Naive thymus-derived CD8-positive, alpha-beta T cell (primary cell): ENCODE results near the gene C4orf50. TPM values are rescaled to one million over a fixed set of nuclear protein-coding genes. Genes with fewer than 3 reads are reported as not detected.

ENCODE experiments used
- ATAC-seq, 2 donors: fragments of 150-1000 bp; cut with Tn5 transposase in 1 of 2; sonication (Bioruptor Pico), chemical (Tn5 transposase) in 1 of 2; 1 replicate in 1 of 2; 2 replicates in 1 of 2; pipeline ENCODE4 v1.10.0; 2021; ENCODE audit warnings: mild to moderate bottlenecking in 2 of 2, moderate library complexity in 2 of 2
- POLR2A ChIA-PET: fragments of 350-600 bp; sonication (Branson Sonifier 250); formaldehyde crosslinking; loops from one replicate; lab custom pipeline; 2021; ENCODE audit warnings: antibody characterized with exemption; lab: Charles Lee
- DNase-seq, 10 donors: peaks; one replicate each; pipeline versions ENCODE4 v3.0.0 to v3.0.0-alpha.2; 2020 to 2022
- H3K27ac Mint-ChIP-seq, 10 donors: one replicate each; pipeline ENCODE4 v1.8.0; 2020 to 2022; ENCODE audit warnings: mild to moderate bottlenecking in 10 of 10, mixed read lengths in 10 of 10, moderate library complexity in 4 of 10, inconsistent platforms in 1 of 10
- H3K27me3 Mint-ChIP-seq, 5 donors: one replicate each; pipeline ENCODE4 v1.8.0; 2021 to 2022; ENCODE audit warnings: mixed read lengths in 5 of 5
- H3K36me3 Mint-ChIP-seq, 3 donors: one replicate each; pipeline ENCODE4 v1.8.0; 2020 to 2022; ENCODE audit warnings: mixed read lengths in 3 of 3, mild to moderate bottlenecking in 2 of 3, inconsistent platforms in 1 of 3
- H3K4me1 Mint-ChIP-seq, 4 donors: one replicate each; pipeline ENCODE4 v1.8.0; 2021 to 2022; ENCODE audit warnings: mixed read lengths in 4 of 4
- H3K4me3 Mint-ChIP-seq, 10 donors: one replicate each; pipeline ENCODE4 v1.8.0; 2020 to 2022; ENCODE audit warnings: mild to moderate bottlenecking in 10 of 10, mixed read lengths in 10 of 10, moderate library complexity in 6 of 10, inconsistent platforms in 1 of 10
- H3K9me3 Mint-ChIP-seq, 9 donors: one replicate each; pipeline ENCODE4 v1.8.0; 2020 to 2022; ENCODE audit warnings: mixed read lengths in 9 of 9, mild to moderate bottlenecking in 3 of 9, inconsistent platforms in 1 of 9, moderate library complexity in 1 of 9
- polyA plus RNA-seq, 3 donors: library from polyadenylated mRNA; unstranded; fragments of 300-500 nt; fragmentation: Illumina TruSeq; gene quantifications; one replicate each; pipeline ENCODE4 v1.2.3, GENCODE V29; 2021
- total RNA-seq, 8 experiments: library from RNA in 2 of 8; stranded (reverse) in 2 of 8; gene quantifications; one replicate each; pipeline ENCODE4 v1.2.3 and lab custom pipeline; 2021 to 2026

C4orf50 gene
- total and polyA plus RNA-seq, 5 experiments from 2014 or later = not detected

DNA sequence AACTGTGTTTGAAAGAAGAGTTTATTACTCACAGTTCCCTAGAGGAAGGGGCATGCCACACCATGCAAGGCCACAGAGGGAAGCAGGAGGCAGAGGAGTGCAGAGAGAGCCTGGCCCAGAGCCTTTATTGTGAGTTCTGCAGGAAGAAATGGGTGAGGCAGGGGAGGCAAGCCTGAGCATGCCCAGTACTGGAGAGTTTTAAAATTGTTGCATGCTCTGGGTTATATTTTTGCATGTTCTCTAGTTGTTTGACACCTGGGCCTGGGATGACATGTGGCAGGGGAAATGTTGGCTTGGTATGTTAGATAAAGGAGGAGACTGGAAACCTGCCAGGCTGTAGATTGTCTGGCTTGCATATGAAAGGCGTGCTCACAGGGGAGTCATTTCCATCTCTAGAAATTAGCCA, 105.6 kb downstream of the C4orf50 start:
- POLR2A ChIA-PET = no interaction called here
- peaks cover 2 to 33% (median 28%) of the 10 kb centered on the region in 9 donors for H3K9me3 Mint-ChIP-seq
- DNase-seq (no peak), ATAC-seq (no peak)
- no peak overlapping the region for H3K4me3 Mint-ChIP-seq
- no peak overlapping the region for H3K27ac Mint-ChIP-seq
- H3K36me3 Mint-ChIP-seq = peaks cover 0 to 14% (median 2%) of the 10 kb centered on the region in 3 donors
- peaks cover 0 to 3% (median 0%) of the 10 kb centered on the region in 4 donors for H3K4me1 Mint-ChIP-seq
- peaks cover 0 to 20% (median 7%) of the 10 kb centered on the region in 5 donors for H3K27me3 Mint-ChIP-seq

DNA sequence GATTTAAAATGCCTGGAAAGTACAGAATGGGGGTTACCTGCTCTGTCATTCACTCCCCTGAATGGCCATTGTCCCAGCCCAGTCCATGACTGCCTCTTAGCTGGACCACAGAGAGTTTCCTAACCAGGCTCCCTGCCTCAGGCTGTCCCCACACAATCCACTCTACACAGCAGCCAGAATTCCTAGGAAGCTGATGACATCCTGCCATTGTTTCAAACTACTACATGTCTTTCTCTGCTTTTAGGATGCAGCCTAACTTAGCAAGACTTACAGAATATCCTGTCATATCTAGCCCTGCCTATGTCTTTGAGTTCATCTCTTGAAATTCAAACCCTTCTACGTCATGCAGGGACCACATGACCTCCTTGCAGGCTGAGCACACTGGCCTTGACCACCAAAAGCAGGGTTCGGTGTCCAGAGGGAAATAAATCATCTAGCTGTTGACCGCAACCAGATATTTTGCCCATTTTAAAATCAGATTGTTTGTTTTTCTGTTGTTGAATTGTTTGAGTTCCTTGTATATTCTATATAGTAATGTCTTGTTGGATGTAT, 109.3 kb downstream of the C4orf50 start:
- Mint-ChIP-seq H3K27ac (no peak overlapping the region), H3K9me3 (peaks cover 2 to 41% (median 27%) of the 10 kb centered on the region in 9 donors), H3K27me3 (peaks cover 9 to 37% (median 27%) of the 10 kb centered on the region in 5 donors), H3K36me3 (peaks cover 0 to 19% (median 2%) of the 10 kb centered on the region in 3 donors), H3K4me3 (no peak overlapping the region), H3K4me1 (no peaks in the 10 kb centered on the region)
- POLR2A ChIA-PET = no interaction called here
- no peak for DNase-seq
- ATAC-seq = no peak

DNA sequence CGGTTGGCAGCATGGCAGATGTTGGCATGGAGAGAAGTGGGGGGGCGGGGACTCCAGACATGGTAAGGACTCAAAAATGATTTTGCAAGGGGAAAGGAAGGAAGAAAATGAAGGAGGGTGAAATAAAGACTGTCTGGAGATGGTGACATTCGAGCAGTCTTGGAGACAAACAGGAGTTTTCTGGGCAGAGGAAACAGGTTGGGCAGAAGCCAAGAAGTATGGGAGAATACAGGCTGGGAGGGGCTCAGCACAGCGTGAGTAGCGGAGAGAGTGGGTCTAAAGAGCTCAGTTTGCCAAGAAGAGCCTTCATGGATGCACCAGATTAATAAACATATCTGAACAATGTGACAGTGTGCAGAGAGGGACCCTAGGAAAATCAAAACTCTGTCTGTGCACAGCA, 112.0 kb downstream of the C4orf50 start:
- H3K4me1 Mint-ChIP-seq = no peaks in the 10 kb centered on the region
- peaks cover 0 to 18% (median 0%) of the 10 kb centered on the region in 3 donors for H3K36me3 Mint-ChIP-seq
- ATAC-seq (no peak), DNase-seq (no peak)
- no peak overlapping the region for H3K27ac Mint-ChIP-seq
- POLR2A ChIA-PET = no interaction called here
- H3K4me3 Mint-ChIP-seq = no peak overlapping the region
- H3K27me3 Mint-ChIP-seq = peaks cover 11 to 44% (median 36%) of the 10 kb centered on the region in 5 donors
- peaks cover 0 to 35% (median 26%) of the 10 kb centered on the region in 9 donors for H3K9me3 Mint-ChIP-seq

DNA sequence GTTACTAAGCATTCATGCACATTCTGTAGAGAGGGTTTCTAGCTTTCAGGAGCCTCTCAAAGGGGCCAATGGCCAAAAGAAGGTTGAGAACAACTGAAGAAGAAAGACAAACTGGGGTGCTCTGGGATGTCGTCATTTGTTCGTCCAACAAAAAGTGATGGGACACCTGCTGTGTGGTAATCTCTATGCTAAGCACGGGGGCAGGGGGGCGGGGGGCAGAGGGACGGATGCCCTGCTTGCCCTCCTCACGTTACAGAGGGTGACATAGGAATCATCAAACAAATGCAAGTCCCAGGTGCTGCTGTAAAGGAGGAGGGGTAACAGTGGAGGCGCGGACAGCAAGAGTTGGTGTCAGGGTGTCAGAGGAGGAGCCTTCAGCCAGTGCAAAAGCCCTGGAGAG, 112.5 kb downstream of the C4orf50 start:
- H3K4me1 Mint-ChIP-seq = no peaks in the 10 kb centered on the region
- ATAC-seq (no peak), DNase-seq (no peak)
- no peak overlapping the region for H3K27ac Mint-ChIP-seq
- peaks cover 0 to 33% (median 25%) of the 10 kb centered on the region in 9 donors for H3K9me3 Mint-ChIP-seq
- peaks cover 12 to 44% (median 39%) of the 10 kb centered on the region in 5 donors for H3K27me3 Mint-ChIP-seq
- no peak overlapping the region for H3K4me3 Mint-ChIP-seq
- POLR2A ChIA-PET = no interaction called here
- peaks cover 0 to 16% (median 0%) of the 10 kb centered on the region in 3 donors for H3K36me3 Mint-ChIP-seq

DNA sequence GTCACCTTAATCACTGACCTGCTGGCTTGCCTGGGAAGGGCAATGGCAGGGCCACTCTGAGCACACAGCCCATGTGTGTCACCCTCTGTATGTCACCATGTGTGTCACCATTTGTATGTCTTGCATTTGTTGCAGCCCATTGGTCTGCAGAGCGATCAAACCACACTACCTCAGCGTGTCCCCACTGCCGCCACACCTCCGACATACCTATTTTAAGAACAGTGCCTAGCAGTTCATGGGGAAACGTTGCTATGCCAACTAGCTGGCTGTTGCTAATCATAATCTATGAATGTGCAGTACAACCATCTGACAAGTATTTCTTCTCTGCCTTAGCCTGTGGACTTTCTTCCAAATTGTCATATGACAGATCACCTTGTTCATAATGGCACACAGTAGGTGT, 117.4 kb downstream of the C4orf50 start:
- Mint-ChIP-seq H3K4me1 (no peaks in the 10 kb centered on the region), H3K27me3 (peaks cover 17 to 60% (median 38%) of the 10 kb centered on the region in 5 donors), H3K4me3 (no peak overlapping the region), H3K27ac (no peak overlapping the region), H3K36me3 (peaks cover 0 to 8% (median 0%) of the 10 kb centered on the region in 3 donors), H3K9me3 (peaks cover 0 to 11% (median 6%) of the 10 kb centered on the region in 9 donors)
- ATAC-seq = no peak
- POLR2A ChIA-PET = no interaction called here
- no peak for DNase-seq

DNA sequence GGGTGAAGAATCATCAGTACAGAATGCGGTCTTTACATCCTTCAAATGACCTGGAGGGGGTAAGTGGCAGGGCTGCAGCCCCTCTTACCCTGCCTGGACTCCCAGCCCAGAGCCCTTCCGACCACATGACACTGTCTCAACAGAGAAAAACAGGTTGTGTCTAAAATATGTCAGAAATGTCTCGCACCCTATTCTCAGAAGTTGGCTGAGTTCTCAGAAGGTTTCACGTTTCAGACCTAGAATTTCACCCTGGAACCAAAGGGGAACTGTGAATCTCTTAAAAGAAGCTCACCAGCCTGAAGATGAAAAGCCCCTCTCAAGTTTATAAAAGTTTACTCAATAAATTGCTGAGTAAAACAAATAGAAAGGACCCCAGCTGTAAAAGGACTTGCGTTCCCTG, 118.3 kb downstream of the C4orf50 start:
- Mint-ChIP-seq H3K4me3 (no peak overlapping the region), H3K27ac (no peak overlapping the region), H3K27me3 (peaks cover 13 to 50% (median 32%) of the 10 kb centered on the region in 5 donors), H3K36me3 (peaks cover 0 to 8% (median 0%) of the 10 kb centered on the region in 3 donors), H3K4me1 (no peaks in the 10 kb centered on the region), H3K9me3 (peaks cover 0 to 9% (median 6%) of the 10 kb centered on the region in 9 donors)
- no peak for DNase-seq
- no peak for ATAC-seq
- POLR2A ChIA-PET = no interaction called here

DNA sequence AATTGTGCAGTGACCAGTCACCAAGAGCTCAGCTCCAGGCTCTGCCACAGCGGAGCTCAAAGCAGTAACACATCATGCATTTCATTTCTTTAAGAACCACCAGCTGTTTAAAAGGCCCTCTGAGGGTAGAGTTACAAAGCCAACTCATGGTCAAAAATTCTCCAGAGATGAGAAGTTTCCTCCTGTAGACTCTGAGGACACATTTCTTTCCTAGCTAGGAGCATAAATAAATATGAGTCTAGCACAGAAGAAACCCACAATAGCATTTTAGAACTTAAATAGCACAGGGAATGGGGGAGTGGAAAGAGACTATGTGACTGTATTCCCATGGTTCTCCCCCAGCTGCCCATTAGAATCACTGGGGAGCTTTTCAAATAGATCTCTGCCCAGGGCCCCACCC, 118.8 kb downstream of the C4orf50 start:
- ATAC-seq = no peak
- Mint-ChIP-seq H3K4me1 (no peaks in the 10 kb centered on the region), H3K4me3 (no peak overlapping the region), H3K36me3 (peaks cover 0 to 8% (median 0%) of the 10 kb centered on the region in 3 donors), H3K9me3 (peaks cover 0 to 9% (median 6%) of the 10 kb centered on the region in 9 donors), H3K27ac (no peak overlapping the region), H3K27me3 (peaks cover 9 to 48% (median 32%) of the 10 kb centered on the region in 5 donors)
- POLR2A ChIA-PET = no interaction called here
- DNase-seq = no peak

DNA sequence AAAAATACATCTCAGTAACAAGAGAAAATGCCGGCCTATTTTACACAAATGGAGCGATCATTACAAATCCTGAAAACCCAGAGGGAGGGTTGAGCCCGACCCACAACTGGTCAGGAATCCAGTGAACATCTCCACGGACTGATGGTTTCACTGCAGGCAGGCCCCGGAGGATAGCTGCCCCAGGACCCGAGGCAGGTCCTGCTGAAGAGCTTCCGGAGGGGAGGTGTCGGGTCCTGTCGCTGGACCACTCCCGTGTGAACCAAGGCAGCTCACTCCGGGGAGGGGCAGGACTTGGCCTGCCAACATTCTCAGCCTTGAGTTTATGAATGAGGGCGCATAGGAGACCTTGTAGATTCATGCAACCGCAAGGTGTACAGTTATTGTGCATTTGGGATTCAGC, 120.6 kb downstream of the C4orf50 start:
- H3K4me3 Mint-ChIP-seq = no peak overlapping the region
- no peak for ATAC-seq
- POLR2A ChIA-PET = no interaction called here
- peaks cover 16 to 44% (median 37%) of the 10 kb centered on the region in 5 donors for H3K27me3 Mint-ChIP-seq
- peaks cover 0 to 4% (median 0%) of the 10 kb centered on the region in 4 donors for H3K4me1 Mint-ChIP-seq
- no peak overlapping the region for H3K27ac Mint-ChIP-seq
- H3K9me3 Mint-ChIP-seq = peaks cover 0 to 11% (median 7%) of the 10 kb centered on the region in 9 donors
- DNase-seq = no peak
- peaks cover 0 to 8% (median 2%) of the 10 kb centered on the region in 3 donors for H3K36me3 Mint-ChIP-seq

DNA sequence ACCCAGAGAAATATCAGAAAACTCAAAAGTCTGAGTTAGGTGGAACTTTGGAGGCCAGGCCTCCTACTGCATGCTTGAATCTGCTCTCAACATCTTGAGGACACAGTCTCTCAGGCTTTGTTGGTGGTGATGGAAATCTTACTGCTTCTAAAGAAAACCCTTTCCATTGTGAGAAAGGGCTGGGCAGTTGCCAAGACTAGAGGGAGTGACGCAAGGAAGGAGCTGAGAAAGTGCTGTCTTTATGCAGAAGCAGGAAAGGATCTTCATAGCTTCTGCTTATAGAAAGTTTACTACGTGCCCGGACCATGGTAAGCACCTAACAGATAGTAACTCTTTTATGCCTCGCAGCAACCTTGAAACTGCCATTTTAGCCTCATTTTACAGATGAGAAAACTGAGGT, 122.9 kb downstream of the C4orf50 start:
- Mint-ChIP-seq H3K4me1 (peaks cover 0 to 6% (median 1%) of the 10 kb centered on the region in 4 donors), H3K27me3 (peaks cover 19 to 55% (median 41%) of the 10 kb centered on the region in 5 donors), H3K9me3 (peaks cover 0 to 11% (median 7%) of the 10 kb centered on the region in 9 donors), H3K4me3 (no peak overlapping the region), H3K27ac (no peak overlapping the region), H3K36me3 (peaks cover 0 to 15% (median 6%) of the 10 kb centered on the region in 3 donors)
- ATAC-seq (no peak), DNase-seq (no peak)
- POLR2A ChIA-PET = no interaction called here

DNA sequence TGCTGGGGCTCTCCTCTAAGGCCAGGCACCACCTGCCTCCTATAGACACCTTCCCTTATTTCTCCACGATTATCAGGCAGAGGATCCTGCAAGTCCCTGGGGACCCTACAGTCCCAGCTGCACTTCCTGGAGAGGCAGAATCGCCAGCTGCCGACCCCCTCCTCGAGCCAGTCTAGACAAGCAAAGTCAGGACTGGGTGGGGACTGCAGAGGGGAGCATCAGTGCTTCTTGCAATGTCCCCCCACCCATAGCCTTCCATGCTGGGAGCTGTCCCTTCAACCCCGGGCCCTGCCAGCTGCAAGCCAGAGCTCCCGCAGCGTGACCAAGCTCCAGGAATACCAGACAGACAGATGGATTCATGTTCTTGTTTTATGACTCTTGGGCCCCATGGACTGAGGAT, 124.0 kb downstream of the C4orf50 start:
- peaks cover 27 to 65% (median 46%) of the 10 kb centered on the region in 5 donors for H3K27me3 Mint-ChIP-seq
- ATAC-seq = no peak

DNA sequence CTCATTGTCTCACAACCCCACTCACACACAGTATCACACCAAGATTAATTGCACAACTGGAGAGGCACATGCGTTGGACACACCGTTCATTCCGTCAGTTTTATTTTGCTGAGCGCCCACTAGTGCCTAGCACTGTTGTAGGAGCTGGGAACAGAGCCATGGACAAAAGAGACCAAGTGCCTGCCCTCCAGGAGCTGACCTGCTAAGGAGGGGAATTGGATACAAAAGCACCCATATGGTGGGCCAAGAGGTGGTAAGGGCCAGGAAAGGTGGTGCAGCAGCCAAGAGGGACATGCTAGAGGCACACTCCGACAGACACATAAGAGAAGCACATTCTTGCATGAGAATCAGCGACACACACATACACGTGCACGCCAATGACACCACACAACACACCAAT, 124.6 kb downstream of the C4orf50 start:
- DNase-seq = no peak
- Mint-ChIP-seq H3K27ac (no peak overlapping the region), H3K9me3 (peaks cover 0 to 11% (median 7%) of the 10 kb centered on the region in 9 donors), H3K4me3 (no peak overlapping the region), H3K36me3 (peaks cover 0 to 15% (median 6%) of the 10 kb centered on the region in 3 donors), H3K4me1 (peaks cover 0 to 14% (median 10%) of the 10 kb centered on the region in 4 donors), H3K27me3 (peaks cover 29 to 66% (median 49%) of the 10 kb centered on the region in 5 donors)
- ATAC-seq = no peak
- POLR2A ChIA-PET = no interaction called here

More for the DNA sequence above, 124.0 kb downstream of the C4orf50 start:
- POLR2A ChIA-PET = no interaction called here
- Mint-ChIP-seq H3K27ac (no peak overlapping the region), H3K9me3 (peaks cover 0 to 11% (median 8%) of the 10 kb centered on the region in 9 donors), H3K36me3 (peaks cover 0 to 15% (median 6%) of the 10 kb centered on the region in 3 donors), H3K4me3 (no peak overlapping the region), H3K4me1 (peaks cover 0 to 13% (median 6%) of the 10 kb centered on the region in 4 donors)
- no peak for DNase-seq

DNA sequence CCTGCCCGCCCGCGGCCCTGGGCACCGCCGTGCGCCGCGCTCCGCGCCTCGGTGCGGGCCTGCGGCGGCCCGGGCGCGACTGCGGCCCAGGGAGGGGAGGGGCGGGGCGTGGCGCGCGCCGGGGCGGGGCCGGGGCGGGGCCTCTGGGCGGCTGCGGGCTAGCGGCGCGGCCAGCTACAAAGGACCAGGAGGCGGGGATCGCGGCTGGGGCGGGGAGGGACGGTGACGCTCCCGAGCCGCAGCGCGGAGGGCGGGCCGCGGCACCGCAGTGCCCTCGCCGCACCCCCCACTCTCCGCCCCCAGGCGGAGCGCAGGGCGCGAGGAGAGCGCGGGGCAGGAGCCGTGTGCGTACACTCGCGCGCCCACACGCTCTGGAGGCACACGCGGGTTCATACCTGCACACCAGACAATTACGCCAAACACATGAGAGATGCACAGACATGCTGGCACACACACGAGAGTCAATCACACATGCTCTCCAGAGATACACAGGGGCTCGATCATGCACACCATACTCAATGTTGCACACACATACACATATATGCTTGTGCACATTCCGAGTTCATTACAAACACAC, 125.1 kb downstream of the C4orf50 start, which contains the start of gene CRMP1:
TSS of gene CRMP1 (minus strand) at position 83 of the 577 bp plus-strand sequence. CDS start 117 bp downstream, outside the sequence.
- H3K27me3 Mint-ChIP-seq = peaks cover 29 to 62% (median 49%) of the 10 kb centered on the region in 5 donors
- H3K4me3 Mint-ChIP-seq = no peak within 1 kb of the TSS
- POLR2A ChIA-PET = no interaction called here
- DNase-seq (no peak), ATAC-seq (no peak)
- H3K27ac Mint-ChIP-seq = no peak within 1 kb of the TSS
- peaks cover 0 to 15% (median 6%) of the 10 kb centered on the region in 3 donors for H3K36me3 Mint-ChIP-seq
- peaks cover 0 to 14% (median 10%) of the 10 kb centered on the region in 4 donors for H3K4me1 Mint-ChIP-seq
- H3K9me3 Mint-ChIP-seq = peaks cover 0 to 11% (median 7%) of the 10 kb centered on the region in 9 donors
